H1 (cell line): ENCODE data around the gene OSCP1. TPM values are rescaled to one million over a fixed set of nuclear protein-coding genes. Genes with fewer than 3 reads are reported as not detected.

Experiments used
- CTCF ChIA-PET: fragments of 300-600 bp; sonication (Branson Sonifier 250); formaldehyde crosslinking; loops from one replicate; lab custom pipeline; 2021; ENCODE audit not compliant: partially characterized antibody; lab: Charles Lee
- POLR2A ChIA-PET: fragments of 300-600 bp; sonication (Branson Sonifier 250); formaldehyde crosslinking; loops from one replicate; lab custom pipeline; 2021; ENCODE audit warnings: inconsistent platforms; ENCODE audit not compliant: partially characterized antibody; lab: Charles Lee
- DNase-seq, 2 experiments: peaks; one replicate each; pipeline versions ENCODE4 v3.0.0 to v3.0.0-alpha.2; 2010 to 2022; ENCODE audit warnings: low spot score in 2 of 2, low read depth in 1 of 2, mixed read lengths in 1 of 2
- FAIRE-seq: peaks from 2 replicates; lab custom pipeline; 2011; peaks lifted over from hg19 to GRCh38; lab: Jason Lieb, UNC
- H2AFZ ChIP-seq: 2 replicates; pipeline ENCODE4 v1.8.1; 2012; ENCODE audit warnings: low read length, inconsistent platforms
- H2AK5ac ChIP-seq: 2 replicates; pipeline ENCODE4 v1.6.1; 2013; ENCODE audit warnings: low read depth, low read length
- H2BK120ac ChIP-seq: replicated peaks from 2 replicates; pipeline ENCODE3; 2013; ENCODE audit warnings: low read depth, low read length, inconsistent platforms
- H2BK12ac ChIP-seq: 2 replicates; pipeline ENCODE4 v1.6.1; 2013; ENCODE audit warnings: low read depth, low read length
- H2BK15ac ChIP-seq: 2 replicates; pipeline ENCODE4 v1.6.1; 2013; ENCODE audit warnings: low read length
- H2BK20ac ChIP-seq: 2 replicates; pipeline ENCODE4 v1.6.1; 2013; ENCODE audit warnings: low read length
- H2BK5ac ChIP-seq: 2 replicates; pipeline ENCODE4 v1.6.1; 2013; ENCODE audit warnings: low read depth, low read length
- H3K14ac ChIP-seq: 2 replicates; pipeline ENCODE4 v1.6.1; 2013; ENCODE audit warnings: inconsistent platforms; ENCODE audit not compliant: insufficient read length
- H3K18ac ChIP-seq: 2 replicates; pipeline ENCODE4 v1.6.1; 2013; ENCODE audit warnings: low read length; ENCODE audit errors: extremely low read depth
- H3K23ac ChIP-seq: 2 replicates; pipeline ENCODE4 v1.6.1; 2013; ENCODE audit warnings: inconsistent platforms; ENCODE audit not compliant: insufficient read length
- H3K23me2 ChIP-seq: 2 replicates; pipeline ENCODE4 v1.6.1; 2013; ENCODE audit warnings: low read depth, low read length
- H3K27ac ChIP-seq: 2 replicates; pipeline ENCODE4 v1.6.1; 2011; ENCODE audit warnings: low read depth, low read length, inconsistent platforms
- H3K27me3 ChIP-seq, 4 experiments: replicated peaks in 1 of 4; 1 replicate in 1 of 4; 2 replicates in 3 of 4; pipeline versions ENCODE4 v1.6.1 to v1.8.1; 2011 to 2013; ENCODE audit warnings: low read length in 3 of 4, mild to moderate bottlenecking in 3 of 4, inconsistent platforms in 2 of 4, mixed read lengths in 2 of 4, moderate library complexity in 1 of 4; ENCODE audit not compliant: control insufficient read depth in 3 of 4, insufficient read depth in 3 of 4; ENCODE audit errors: extremely low read depth in 1 of 4
- H3K36me3 ChIP-seq, 4 experiments: 2 replicates each; pipeline versions ENCODE4 v1.6.1 to v1.8.1; 2011 to 2013; ENCODE audit warnings: mild to moderate bottlenecking in 4 of 4, low read length in 3 of 4, moderate library complexity in 2 of 4, control low read depth in 1 of 4, inconsistent platforms in 1 of 4; ENCODE audit not compliant: insufficient read depth in 4 of 4, control insufficient read depth in 2 of 4
- H3K4ac ChIP-seq: replicated peaks from 2 replicates; pipeline ENCODE3; 2013; ENCODE audit warnings: low read length, low read depth, mixed read lengths, inconsistent platforms; ENCODE audit not compliant: insufficient read length
- H3K4me1 ChIP-seq, 4 experiments: replicated peaks in 1 of 4; 1 replicate in 1 of 4; 2 replicates in 3 of 4; pipeline versions ENCODE4 v1.6.1 to v1.8.1; 2011 to 2013; ENCODE audit warnings: low read length in 3 of 4, inconsistent platforms in 2 of 4, mixed read lengths in 1 of 4; ENCODE audit not compliant: insufficient read depth in 4 of 4, control insufficient read depth in 3 of 4
- H3K4me2 ChIP-seq, 2 experiments: 2 replicates each; pipeline versions ENCODE4 v1.6.1 to v1.8.1; 2011 to 2013; ENCODE audit warnings: low read depth in 2 of 2, low read length in 2 of 2, control low read depth in 1 of 2, inconsistent platforms in 1 of 2, mild to moderate bottlenecking in 1 of 2; ENCODE audit not compliant: insufficient read depth in 1 of 2
- H3K4me3 ChIP-seq, 4 experiments: fragments of 200-600, 300-600 bp in 1 of 4; sonication (generic), shearing (Covaris generic), sonication (Bioruptor Twin) in 1 of 4; 2 replicates each; pipeline versions ENCODE4 v1.5.1 to v1.8.1; 2011 to 2016; ENCODE audit warnings: low read length in 4 of 4, low read depth in 3 of 4, control low read depth in 2 of 4, inconsistent platforms in 2 of 4, mild to moderate bottlenecking in 2 of 4, mixed read lengths in 1 of 4, moderate library complexity in 1 of 4; ENCODE audit not compliant: insufficient read depth in 2 of 4; ENCODE audit errors: extremely low read depth in 1 of 4
- H3K56ac ChIP-seq: replicated peaks from 2 replicates; pipeline ENCODE3; 2013; ENCODE audit warnings: low read depth, mild to moderate bottlenecking, mixed read lengths, low read length, inconsistent platforms; ENCODE audit not compliant: insufficient read length
- H3K79me1 ChIP-seq: 2 replicates; pipeline ENCODE4 v1.6.1; 2013; ENCODE audit warnings: low read depth, low read length, control low read depth
- H3K79me2 ChIP-seq, 2 experiments: 2 replicates each; pipeline versions ENCODE4 v1.6.1 to v1.8.1; 2012 to 2013; ENCODE audit warnings: low read length in 2 of 2, mild to moderate bottlenecking in 2 of 2, inconsistent platforms in 1 of 2; ENCODE audit not compliant: insufficient read depth in 2 of 2, control insufficient read depth in 1 of 2
- H3K9ac ChIP-seq, 4 experiments: replicated peaks in 1 of 4; 1 replicate in 1 of 4; 2 replicates in 3 of 4; pipeline versions ENCODE4 v1.6.1 to v1.8.1; 2011 to 2013; ENCODE audit warnings: low read depth in 3 of 4, low read length in 3 of 4, control low read depth in 2 of 4, mild to moderate bottlenecking in 2 of 4, moderate library complexity in 2 of 4, inconsistent platforms in 1 of 4; ENCODE audit errors: extremely low read depth in 1 of 4
- H3K9me3 ChIP-seq, 2 experiments: 2 replicates each; pipeline versions ENCODE4 v1.6.1 to v1.8.1; 2012 to 2013; ENCODE audit warnings: mild to moderate bottlenecking in 2 of 2, moderate library complexity in 2 of 2, control low read depth in 1 of 2, inconsistent platforms in 1 of 2, low read depth in 1 of 2, low read length in 1 of 2, mixed read lengths in 1 of 2; ENCODE audit not compliant: insufficient read depth in 2 of 2
- H4K20me1 ChIP-seq, 2 experiments: replicated peaks in 1 of 2; 2 replicates each; pipeline versions ENCODE3 to v1.8.1; 2011 to 2013; ENCODE audit warnings: inconsistent platforms in 2 of 2, low read length in 2 of 2, mild to moderate bottlenecking in 1 of 2; ENCODE audit not compliant: insufficient read depth in 2 of 2, control insufficient read depth in 1 of 2
- H4K5ac ChIP-seq: 2 replicates; pipeline ENCODE4 v1.6.1; 2013; ENCODE audit warnings: low read length, low read depth, mixed read lengths, inconsistent platforms; ENCODE audit not compliant: insufficient read length
- H4K8ac ChIP-seq: 2 replicates; pipeline ENCODE4 v1.8.0; 2013; ENCODE audit warnings: mild to moderate bottlenecking, moderate library complexity, low read length, inconsistent platforms; ENCODE audit not compliant: insufficient read depth; ENCODE audit errors: extremely low read depth
- H4K91ac ChIP-seq: replicated peaks from 2 replicates; pipeline ENCODE3; 2013; ENCODE audit warnings: low read length, mixed read lengths, inconsistent platforms; ENCODE audit not compliant: insufficient read length
- CBX5 ChIP-seq: fragments of 300-800, 300-1000 bp; sonication (generic); IDR thresholded peaks from 2 replicates; pipeline ENCODE4 v1.7.1; 2016; ENCODE audit warnings: antibody characterized with exemption, low read length, low read depth
- HDAC2 ChIP-seq, 2 experiments: fragments of 300-600 bp in 1 of 2; sonication (generic) in 1 of 2; IDR thresholded peaks; 2 replicates each; pipeline ENCODE4 v1.6.1; 2011 to 2012; ENCODE audit warnings: low read depth in 2 of 2, low read length in 2 of 2, mild to moderate bottlenecking in 2 of 2, moderate library complexity in 2 of 2, borderline replicate concordance in 1 of 2, inconsistent platforms in 1 of 2
- KDM5A ChIP-seq: fragments of 200-600 bp; IDR thresholded peaks from 2 replicates; pipeline ENCODE4 v1.7.1; 2012; ENCODE audit warnings: mild to moderate bottlenecking, low read length, inconsistent platforms, mixed read lengths
- PHF8 ChIP-seq: fragments of 200-600 bp; sonication (generic); conservative IDR thresholded peaks from 2 replicates; pipeline ENCODE4 v1.7.1; 2012; ENCODE audit warnings: low read depth, mild to moderate bottlenecking, inconsistent platforms, low read length, moderate library complexity
- POU5F1 ChIP-seq: IDR thresholded peaks from 2 replicates; pipeline ENCODE4 v1.6.1; 2011; ENCODE audit warnings: low read depth, mild to moderate bottlenecking, low read length, moderate library complexity
- SP2 ChIP-seq: IDR thresholded peaks from 2 replicates; pipeline ENCODE4 v1.6.1; 2012; ENCODE audit warnings: mild to moderate bottlenecking, low read length, inconsistent platforms
- SRF ChIP-seq: IDR thresholded peaks from 2 replicates; pipeline ENCODE4 v1.6.1; 2011; ENCODE audit warnings: mild to moderate bottlenecking, low read depth, low read length, moderate library complexity
- WGBS, 2 experiments: shearing (Covaris generic) in 1 of 2; methylation state at CpG; one replicate each; pipeline versions ENCODE4 v1.1.6 to v1.1.7; 2013 to 2015; ENCODE audit warnings: low lambda C conversion rate in 2 of 2, mixed read lengths in 2 of 2, inconsistent platforms in 1 of 2, low coverage in 1 of 2, missing lambda C conversion rate in 1 of 2; ENCODE audit not compliant: insufficient replicate concordance in 2 of 2, insufficient coverage in 1 of 2, insufficient read length in 1 of 2; ENCODE audit errors: extremely low coverage in 1 of 2, missing lambda C conversion rate in 1 of 2; 5-methylcytosine and 5-hydroxymethylcytosine counted together
- polyA plus RNA-seq, 7 experiments: library from polyadenylated mRNA; depleted of rRNA in 3 of 7; stranded (reverse) in 5 of 7; unstranded in 2 of 7; fragments of >200 nt in 5 of 7; fragments of 200-250 nt in 2 of 7; gene quantifications; 1 replicate in 5 of 7; 2 replicates in 1 of 7; 4 replicates in 1 of 7; pipeline versions ENCODE4 v1.2.1 to v1.2.3, GENCODE V29; 2011 to 2013; ENCODE audit warnings: missing spikeins in 2 of 7, mixed read lengths in 2 of 7
- total RNA-seq: library from RNA; stranded (reverse); fragmentation: NEBNext Ultra II Directional; extraction: Animal tissue kit (Norgen Biotek cat#: 25700); gene quantifications from 2 replicates; pipeline ENCODE4 v1.2.1, GENCODE V29; 2021
- TF ChIP-seq, protein P1 (sequence below): IDR thresholded peaks from 2 replicates; pipeline ENCODE4 v1.6.1; 2012; ENCODE audit warnings: inconsistent platforms

Gene OSCP1
- total and polyA plus RNA-seq, 2 of the 8 experiments (the other 6 are each of a cell fraction or from before 2014, with no cell fraction given) = 1.8 to 3.3 TPM

DNA sequence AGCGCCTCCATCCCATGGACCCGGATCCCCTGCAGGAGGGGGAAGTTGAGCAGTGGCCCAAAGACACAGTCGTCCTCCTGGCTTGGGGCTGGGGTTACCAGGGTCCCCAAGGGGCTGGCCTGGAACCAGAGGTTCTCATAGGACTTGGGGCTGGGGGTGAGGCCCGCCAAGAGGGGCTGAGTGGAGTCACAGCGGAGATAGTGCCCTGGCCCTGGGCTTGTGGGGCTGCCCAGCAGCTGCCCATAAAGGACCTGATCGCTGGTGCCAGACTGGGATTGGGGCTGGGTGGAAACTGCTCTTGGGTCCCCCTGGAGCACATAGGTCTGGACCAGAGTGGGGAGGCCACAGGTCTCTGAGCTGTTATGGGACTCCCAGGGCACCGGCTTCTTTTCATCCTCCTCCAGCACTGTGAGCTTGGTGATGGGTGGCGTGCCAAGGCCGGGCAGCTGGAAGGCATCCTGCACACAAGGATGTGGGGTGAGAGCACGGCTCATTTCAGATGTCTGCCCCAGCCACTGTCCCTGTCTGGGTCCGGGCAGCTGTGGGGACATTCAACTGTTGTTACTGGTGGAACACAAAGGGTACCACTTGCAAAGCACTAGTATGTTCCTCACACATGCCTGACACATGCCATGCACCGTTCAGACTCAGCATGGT is 16.2 kb upstream of the OSCP1 start:
- Histone ChIP-seq H2BK15ac (no peak overlapping the region), H4K20me1 (peaks cover 0 to 1% of the 10 kb centered on the region in 2 experiments), H4K8ac (no peak overlapping the region), H3K79me1 (peaks cover 7% of the 10 kb centered on the region), H3K27me3 (peaks cover 2 to 28% (median 21%) of the 10 kb centered on the region in 4 experiments), H2AFZ (no peak overlapping the region), H2BK20ac (no peak overlapping the region), H3K27ac (no peak overlapping the region), H3K4me3 (no peak overlapping the region), H3K36me3 (peaks cover 4 to 8% (median 6%) of the 10 kb centered on the region in 4 experiments; a peak in 6 of 8 replicates), H3K9me3 (no peaks in the 10 kb centered on the region), H3K14ac (no peak overlapping the region), H3K23me2 (peaks cover 4% of the 10 kb centered on the region; the same call in 1 of the 2 replicates), H2BK12ac (no peak overlapping the region), H3K79me2 (peaks cover 0 to 11% of the 10 kb centered on the region in 2 experiments; a peak in 2 of 4 replicates), H3K4me1 (peaks cover 0 to 3% (median 0%) of the 10 kb centered on the region in 4 experiments; a peak in 2 of 7 replicates), H2BK5ac (no peak overlapping the region), H2AK5ac (no peak overlapping the region), H3K9ac (no peak overlapping the region), H3K23ac (no peak overlapping the region), H3K18ac (no peak overlapping the region), H3K4me2 (no peak overlapping the region), H2BK120ac (no peak overlapping the region), H3K4ac (no peak overlapping the region), H4K91ac (no peak overlapping the region), H4K5ac (no peak overlapping the region), H3K56ac (no peak overlapping the region)
- 85% methylated on average over 12 of the region's 12 CpGs; no CpG with 5 or more reads in 1 of the 2 experiments for WGBS, 2 experiments
- ChIA-PET POLR2A (interaction anchor here (1.5 kb wide), 1 partner anchor 21 kb away, joined by 7 read pairs; no protein-coding TSS in a partner anchor), CTCF (interaction anchor here (1.0 to 1.5 kb wide), 3 partner anchors 48 to 88 kb away, joined by 3 to 5 read pairs (median 4); no protein-coding TSS in a partner anchor)
- FAIRE-seq = no peak
- no peak for DNase-seq
- no peak for TF ChIP-seq SRF
- no peak for TF ChIP-seq KDM5A
- no peak for TF ChIP-seq POU5F1
- TF ChIP-seq, protein P1, sequence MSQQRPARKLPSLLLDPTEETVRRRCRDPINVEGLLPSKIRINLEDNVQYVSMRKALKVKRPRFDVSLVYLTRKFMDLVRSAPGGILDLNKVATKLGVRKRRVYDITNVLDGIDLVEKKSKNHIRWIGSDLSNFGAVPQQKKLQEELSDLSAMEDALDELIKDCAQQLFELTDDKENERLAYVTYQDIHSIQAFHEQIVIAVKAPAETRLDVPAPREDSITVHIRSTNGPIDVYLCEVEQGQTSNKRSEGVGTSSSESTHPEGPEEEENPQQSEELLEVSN = no peak
- no peak for TF ChIP-seq HDAC2 (IDR thresholded peaks at IDR 0.05; ENCODE audit: borderline replicate concordance in 1 of 2, low read depth in 2 of 2, low read length in 2 of 2)
- no peak for TF ChIP-seq CBX5
- TF ChIP-seq SP2 = no peak
- TF ChIP-seq PHF8 = no peak
